Measurements from ENCODE around the gene LARP1.

GRCh38 chr5:154815684-154816247 lies 60.6 kb downstream of the LARP1 start:
- TF ChIP-seq CTCF (conservative IDR thresholded peaks at IDR 0.05 in 1 of 2, IDR thresholded peaks at IDR 0.05 in 1 of 2; ENCODE audit: extremely low read depth in 1 of 2, insufficient read depth in 1 of 2, low read depth in 1 of 2, low read length in 2 of 2) (no peak), EZH2 (IDR thresholded peaks at IDR 0.05; ENCODE audit: borderline replicate concordance, low read length) (no peak)

Data from mammary epithelial cell (primary cell).